ENCODE results near the gene QKI. TPM values are rescaled to one million over a fixed set of nuclear protein-coding genes. Genes with fewer than 3 reads are reported as not detected.

Gene QKI
- total RNA-seq, 1 experiment from 2014 or later: 50.8 TPM

DNA sequence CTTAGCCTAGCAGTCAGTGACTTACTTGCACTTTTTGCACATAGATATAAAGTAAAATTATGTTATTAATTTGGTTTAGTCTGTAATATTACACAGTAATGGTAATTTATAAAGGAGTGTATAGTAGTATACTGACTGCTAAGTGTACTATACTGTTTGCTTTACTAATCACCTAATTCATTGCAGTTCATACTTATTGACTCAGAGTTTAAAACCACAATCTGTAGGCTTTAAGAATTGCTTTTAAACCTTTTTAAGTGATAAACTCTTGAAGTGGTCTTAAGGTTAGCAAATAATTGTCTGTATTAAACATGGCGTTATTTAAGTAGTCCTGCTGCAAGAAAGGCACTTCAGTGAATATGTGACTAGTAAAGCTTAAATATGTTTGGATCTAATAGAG lies 151.5 kb downstream of the QKI start:
- Histone ChIP-seq H3K36me3 (ENCODE audit: low read depth) (peaks cover 47% of the 10 kb centered on the region), H3K79me2 (ENCODE audit: low read depth) (no peaks in the 10 kb centered on the region; the same call in 1 of the 2 replicates), H3K4me1 (replicated peaks; ENCODE audit: insufficient read depth) (no peaks in the 10 kb centered on the region), H3K4me2 (no peak overlapping the region), H3K9me2 (ENCODE audit: insufficient read depth) (no peaks in the 10 kb centered on the region), H2AFZ (no peak overlapping the region), H3K9me3 (ENCODE audit: insufficient read depth, low read depth) (no peaks in the 10 kb centered on the region), H3F3A (ENCODE audit: insufficient read depth, low read depth) (peaks cover 11% of the 10 kb centered on the region), H3K27me3 (ENCODE audit: insufficient read depth, low read depth) (no peaks in the 10 kb centered on the region), H4K20me1 (ENCODE audit: insufficient read depth) (peaks cover 28% of the 10 kb centered on the region), H3K27ac (no peak overlapping the region), H3K4me3 (no peak overlapping the region)
- ChIA-PET CTCF (no interaction called here), POLR2A (ENCODE audit: unreplicated experiment) (no interaction called here)
- intact Hi-C loops (cut with micrococcal nuclease; ENCODE audit: unreplicated experiment): no loop called here
- no peak for DNase-seq
- TF ChIP-seq, protein P1, sequence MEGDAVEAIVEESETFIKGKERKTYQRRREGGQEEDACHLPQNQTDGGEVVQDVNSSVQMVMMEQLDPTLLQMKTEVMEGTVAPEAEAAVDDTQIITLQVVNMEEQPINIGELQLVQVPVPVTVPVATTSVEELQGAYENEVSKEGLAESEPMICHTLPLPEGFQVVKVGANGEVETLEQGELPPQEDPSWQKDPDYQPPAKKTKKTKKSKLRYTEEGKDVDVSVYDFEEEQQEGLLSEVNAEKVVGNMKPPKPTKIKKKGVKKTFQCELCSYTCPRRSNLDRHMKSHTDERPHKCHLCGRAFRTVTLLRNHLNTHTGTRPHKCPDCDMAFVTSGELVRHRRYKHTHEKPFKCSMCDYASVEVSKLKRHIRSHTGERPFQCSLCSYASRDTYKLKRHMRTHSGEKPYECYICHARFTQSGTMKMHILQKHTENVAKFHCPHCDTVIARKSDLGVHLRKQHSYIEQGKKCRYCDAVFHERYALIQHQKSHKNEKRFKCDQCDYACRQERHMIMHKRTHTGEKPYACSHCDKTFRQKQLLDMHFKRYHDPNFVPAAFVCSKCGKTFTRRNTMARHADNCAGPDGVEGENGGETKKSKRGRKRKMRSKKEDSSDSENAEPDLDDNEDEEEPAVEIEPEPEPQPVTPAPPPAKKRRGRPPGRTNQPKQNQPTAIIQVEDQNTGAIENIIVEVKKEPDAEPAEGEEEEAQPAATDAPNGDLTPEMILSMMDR (conservative IDR thresholded peaks at IDR 0.05): no peak
- TF ChIP-seq EZH2 (IDR thresholded peaks at IDR 0.05; ENCODE audit: low read depth): no peak
- BruUV-seq (replicated peaks): no TSS peak

DNA sequence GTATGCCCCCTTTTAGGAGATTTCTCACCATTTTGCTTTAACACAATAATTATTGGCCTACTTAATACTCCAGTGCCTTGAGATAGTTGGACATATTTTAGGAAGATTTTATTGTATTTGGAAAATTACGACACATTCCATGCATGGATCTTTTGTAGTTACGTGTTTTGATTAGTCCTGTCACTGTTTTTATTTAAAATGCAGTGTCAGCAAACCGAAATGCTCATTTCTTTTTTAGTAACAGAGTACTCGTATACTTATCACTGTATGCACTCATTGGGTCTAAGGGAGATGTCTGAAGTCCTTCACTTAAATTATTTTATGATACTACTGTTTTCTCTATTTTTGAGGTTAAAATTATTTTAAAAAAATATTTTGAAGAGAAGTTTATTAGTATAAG lies 153.8 kb downstream of the QKI start:
- no peak for TF ChIP-seq EZH2 (IDR thresholded peaks at IDR 0.05; ENCODE audit: low read depth)
- TF ChIP-seq, protein P1 (conservative IDR thresholded peaks at IDR 0.05): no peak
- peaks cover 4% of the 10 kb centered on the region for H3F3A ChIP-seq (ENCODE audit: insufficient read depth, low read depth)
- H3K9me2 ChIP-seq (ENCODE audit: insufficient read depth): no peaks in the 10 kb centered on the region
- CTCF ChIA-PET: no interaction called here
- H3K27me3 ChIP-seq (ENCODE audit: insufficient read depth, low read depth): no peaks in the 10 kb centered on the region
- DNase-seq: no peak
- no peak overlapping the region for H3K4me3 ChIP-seq
- no peak overlapping the region for H2AFZ ChIP-seq
- no peaks in the 10 kb centered on the region for H3K79me2 ChIP-seq (ENCODE audit: low read depth)
- H3K4me2 ChIP-seq: no peak overlapping the region
- peaks cover 43% of the 10 kb centered on the region for H3K36me3 ChIP-seq (ENCODE audit: low read depth)
- H3K27ac ChIP-seq: no peak overlapping the region
- POLR2A ChIA-PET (ENCODE audit: unreplicated experiment): no interaction called here
- intact Hi-C loops (cut with micrococcal nuclease; ENCODE audit: unreplicated experiment): no loop called here
- H3K4me1 ChIP-seq (replicated peaks; ENCODE audit: insufficient read depth): no peaks in the 10 kb centered on the region
- no TSS peak for BruUV-seq (replicated peaks)
- H4K20me1 ChIP-seq (ENCODE audit: insufficient read depth): peaks cover 21% of the 10 kb centered on the region; the same call in 1 of the 2 replicates
- H3K9me3 ChIP-seq (ENCODE audit: insufficient read depth, low read depth): no peaks in the 10 kb centered on the region

DNA sequence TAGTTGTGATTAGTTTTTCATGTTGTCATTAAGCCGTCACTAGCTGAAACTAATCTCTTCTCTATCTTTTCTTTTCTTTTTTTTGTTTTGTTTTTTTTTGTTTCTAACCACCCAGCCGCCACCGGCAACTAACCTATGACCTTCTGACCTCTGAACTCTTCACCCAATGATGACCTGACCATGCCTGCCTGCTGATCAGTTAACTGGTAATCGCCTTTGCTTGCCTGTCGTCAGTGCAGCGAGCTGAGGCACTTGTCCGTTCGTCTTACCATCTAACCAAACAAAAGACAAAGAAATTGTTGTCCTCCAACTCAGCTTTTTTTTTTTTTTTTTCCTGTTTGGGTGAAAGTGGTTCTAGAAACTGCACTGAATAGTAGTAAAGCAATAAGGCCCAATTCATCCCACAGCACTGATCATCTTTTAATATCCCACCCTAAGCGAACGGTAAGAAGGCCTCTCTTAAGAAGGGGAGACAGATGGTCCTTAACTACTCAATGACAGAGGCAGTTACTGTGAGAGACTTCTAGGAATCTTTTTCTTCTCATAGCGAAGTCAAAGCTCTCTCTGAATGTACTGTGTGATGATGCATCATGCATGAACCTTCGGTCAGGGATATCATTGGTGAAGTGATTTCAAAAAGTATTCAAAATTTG lies 156.2 kb downstream of the QKI start:
- Histone ChIP-seq H3K79me2 (ENCODE audit: low read depth) (no peaks in the 10 kb centered on the region), H3K4me1 (replicated peaks; ENCODE audit: insufficient read depth) (no peaks in the 10 kb centered on the region), H3F3A (ENCODE audit: insufficient read depth, low read depth) (no peaks in the 10 kb centered on the region; the same call in none of the 2 replicates), H3K36me3 (ENCODE audit: low read depth) (peaks cover 42% of the 10 kb centered on the region), H4K20me1 (ENCODE audit: insufficient read depth) (peaks cover 13% of the 10 kb centered on the region; the same call in 1 of the 2 replicates), H3K27me3 (ENCODE audit: insufficient read depth, low read depth) (no peaks in the 10 kb centered on the region), H3K27ac (no peak overlapping the region), H3K9me3 (ENCODE audit: insufficient read depth, low read depth) (no peaks in the 10 kb centered on the region), H3K9me2 (ENCODE audit: insufficient read depth) (no peaks in the 10 kb centered on the region), H3K4me3 (no peak overlapping the region), H2AFZ (no peak overlapping the region), H3K4me2 (no peak overlapping the region)
- ChIA-PET POLR2A (ENCODE audit: unreplicated experiment) (no interaction called here), CTCF (no interaction called here)
- DNase-seq: no peak
- BruUV-seq (replicated peaks): no TSS peak
- TF ChIP-seq, protein P1 (conservative IDR thresholded peaks at IDR 0.05): no peak
- no peak for TF ChIP-seq EZH2 (IDR thresholded peaks at IDR 0.05; ENCODE audit: low read depth)
- intact Hi-C loops (cut with micrococcal nuclease; ENCODE audit: unreplicated experiment): no loop called here

All from PC-9 (cell line).